ENCODE data around the gene MCU.

DNA sequence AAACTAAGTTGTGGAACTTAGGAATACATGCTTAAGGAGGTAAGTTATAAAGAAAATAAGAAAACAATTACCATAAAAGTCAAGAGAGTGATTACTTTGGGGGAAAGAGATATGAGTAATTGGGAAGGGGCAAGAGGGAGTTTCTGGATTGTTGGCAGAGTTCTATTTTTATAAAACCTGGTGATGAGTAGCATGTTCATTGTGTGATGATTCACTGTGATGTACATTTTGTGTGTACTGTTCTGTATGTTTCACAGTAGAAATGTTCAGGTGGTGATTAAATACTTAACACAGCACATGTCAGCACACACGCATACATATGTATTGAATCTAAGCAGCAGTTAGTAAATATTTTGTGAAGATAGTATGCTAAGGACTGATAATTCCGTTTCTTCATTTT, 191.9 kb downstream of the MCU start:
- TF ChIP-seq CTCF (IDR thresholded peaks at IDR 0.05; ENCODE audit: insufficient read depth, low read depth, low read length) (no peak), EZH2 (IDR thresholded peaks at IDR 0.05; ENCODE audit: insufficient read depth, low read length) (no peak)
